ENCODE measurements around the gene BICRA. TPM values are rescaled to one million over a fixed set of nuclear protein-coding genes. Genes with fewer than 3 reads are reported as not detected.
"Not testable (repeated sequence)": the region's sequence is repeated elsewhere in the genome, so short reads cannot be mapped to it uniquely, and the experiment has no call there.

The BICRA gene
- total RNA-seq, 3 donors from 2014 or later, result 4.2 to 8.3 (median 7.5) TPM

DNA sequence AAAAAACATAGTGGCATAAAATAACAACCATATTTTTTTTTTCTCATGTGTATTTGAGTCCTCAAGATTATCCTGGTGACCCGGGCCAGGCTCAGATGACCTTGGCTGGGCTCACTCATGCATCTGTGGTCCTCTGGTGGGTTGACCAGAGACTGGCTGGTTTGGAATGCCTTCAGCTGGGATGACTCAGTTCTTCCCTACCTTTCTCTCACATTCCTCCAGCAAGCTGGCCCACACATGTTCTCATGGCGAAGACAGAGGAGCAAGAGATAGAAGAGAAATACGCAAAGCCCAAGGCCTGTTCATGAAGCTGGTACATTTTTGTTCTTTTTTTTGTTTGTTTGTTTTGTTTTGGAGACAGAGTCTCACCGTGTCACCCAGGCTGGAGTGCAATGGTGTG, 21.6 kb upstream of the BICRA start:
- Histone ChIP-seq H3K27ac (no peak overlapping the region), H3K4me1 (no peaks in the 10 kb centered on the region), H3K27me3 (no peaks in the 10 kb centered on the region), H3K4me3 (no peak overlapping the region), H3K9me3 (no peaks in the 10 kb centered on the region), H3K36me3 (no peaks in the 10 kb centered on the region)
- no peak for DNase-seq (ENCODE audit: low spot score in 2 of 2)
- TF ChIP-seq POLR2AphosphoS5 (IDR thresholded peaks at IDR 0.05) (no peak), POLR2A (IDR thresholded peaks at IDR 0.05) (no peak)
- intact Hi-C loops (cut with DNase I; ENCODE audit: low total_unique reads), result no loop called here

DNA sequence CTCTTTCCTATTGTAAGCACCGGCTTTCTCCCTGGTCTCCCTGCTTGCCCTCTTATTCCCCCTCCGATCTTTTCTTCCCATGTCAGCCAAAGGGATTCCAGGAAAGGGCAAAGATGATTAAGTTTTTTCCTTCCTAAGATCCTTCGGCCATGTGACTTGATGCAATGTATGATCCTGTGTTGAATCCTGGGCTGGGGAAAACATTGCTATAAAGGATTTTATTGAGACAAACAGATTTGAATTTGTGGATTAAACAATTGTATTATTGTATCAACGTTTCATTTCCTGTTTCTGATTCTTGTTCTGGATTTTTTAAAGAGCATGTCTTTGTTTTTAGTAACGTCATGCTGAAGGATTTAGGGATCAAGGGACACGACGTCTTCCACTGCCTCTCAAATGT, 19.1 kb upstream of the BICRA start:
- Histone ChIP-seq H3K27me3 (no peaks in the 10 kb centered on the region), H3K36me3 (no peaks in the 10 kb centered on the region), H3K9me3 (no peaks in the 10 kb centered on the region), H3K4me1 (no peaks in the 10 kb centered on the region), H3K27ac (peak overlapping the region in 1 of 2 donors; percentile 67), H3K4me3 (no peak overlapping the region)
- no peak for DNase-seq (ENCODE audit: low spot score in 2 of 2)
- TF ChIP-seq, protein P1, sequence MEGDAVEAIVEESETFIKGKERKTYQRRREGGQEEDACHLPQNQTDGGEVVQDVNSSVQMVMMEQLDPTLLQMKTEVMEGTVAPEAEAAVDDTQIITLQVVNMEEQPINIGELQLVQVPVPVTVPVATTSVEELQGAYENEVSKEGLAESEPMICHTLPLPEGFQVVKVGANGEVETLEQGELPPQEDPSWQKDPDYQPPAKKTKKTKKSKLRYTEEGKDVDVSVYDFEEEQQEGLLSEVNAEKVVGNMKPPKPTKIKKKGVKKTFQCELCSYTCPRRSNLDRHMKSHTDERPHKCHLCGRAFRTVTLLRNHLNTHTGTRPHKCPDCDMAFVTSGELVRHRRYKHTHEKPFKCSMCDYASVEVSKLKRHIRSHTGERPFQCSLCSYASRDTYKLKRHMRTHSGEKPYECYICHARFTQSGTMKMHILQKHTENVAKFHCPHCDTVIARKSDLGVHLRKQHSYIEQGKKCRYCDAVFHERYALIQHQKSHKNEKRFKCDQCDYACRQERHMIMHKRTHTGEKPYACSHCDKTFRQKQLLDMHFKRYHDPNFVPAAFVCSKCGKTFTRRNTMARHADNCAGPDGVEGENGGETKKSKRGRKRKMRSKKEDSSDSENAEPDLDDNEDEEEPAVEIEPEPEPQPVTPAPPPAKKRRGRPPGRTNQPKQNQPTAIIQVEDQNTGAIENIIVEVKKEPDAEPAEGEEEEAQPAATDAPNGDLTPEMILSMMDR (IDR thresholded peaks at IDR 0.05), result no peak
- TF ChIP-seq POLR2AphosphoS5 (IDR thresholded peaks at IDR 0.05), result no peak
- intact Hi-C loops (cut with DNase I; ENCODE audit: low total_unique reads), result no loop called here

DNA sequence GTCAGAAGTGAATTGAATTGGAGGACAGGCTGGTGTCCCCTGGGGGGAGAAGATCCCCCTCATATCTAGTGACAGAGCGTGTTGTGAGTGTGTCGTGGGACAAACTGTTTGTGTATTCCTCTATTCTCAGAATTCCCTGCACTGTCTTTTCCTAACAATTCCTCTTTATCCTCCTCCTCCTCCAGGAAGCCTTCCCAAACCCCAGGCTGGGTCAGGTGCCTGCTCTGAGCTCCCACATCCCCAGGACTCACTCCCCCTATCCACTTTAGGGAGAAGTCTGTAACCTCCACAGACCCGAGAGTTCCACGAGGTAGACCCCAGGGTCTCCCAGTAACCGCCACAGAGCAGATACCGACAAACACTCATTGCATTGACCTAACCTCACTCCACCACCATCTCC, 15.1 kb upstream of the BICRA start:
- H3K27ac ChIP-seq, result no peak overlapping the region
- intact Hi-C loops (cut with DNase I; ENCODE audit: low total_unique reads), result no loop called here
- H3K27me3 ChIP-seq, result no peaks in the 10 kb centered on the region
- no peaks in the 10 kb centered on the region for H3K36me3 ChIP-seq
- H3K9me3 ChIP-seq, result no peaks in the 10 kb centered on the region
- H3K4me3 ChIP-seq, result no peak overlapping the region
- H3K4me1 ChIP-seq, result no peaks in the 10 kb centered on the region
- no peak for DNase-seq (ENCODE audit: low spot score in 2 of 2)
- TF ChIP-seq, protein P1 (IDR thresholded peaks at IDR 0.05), result no peak
- TF ChIP-seq POLR2A (IDR thresholded peaks at IDR 0.05), result no peak
- no peak for TF ChIP-seq POLR2AphosphoS5 (IDR thresholded peaks at IDR 0.05)

DNA sequence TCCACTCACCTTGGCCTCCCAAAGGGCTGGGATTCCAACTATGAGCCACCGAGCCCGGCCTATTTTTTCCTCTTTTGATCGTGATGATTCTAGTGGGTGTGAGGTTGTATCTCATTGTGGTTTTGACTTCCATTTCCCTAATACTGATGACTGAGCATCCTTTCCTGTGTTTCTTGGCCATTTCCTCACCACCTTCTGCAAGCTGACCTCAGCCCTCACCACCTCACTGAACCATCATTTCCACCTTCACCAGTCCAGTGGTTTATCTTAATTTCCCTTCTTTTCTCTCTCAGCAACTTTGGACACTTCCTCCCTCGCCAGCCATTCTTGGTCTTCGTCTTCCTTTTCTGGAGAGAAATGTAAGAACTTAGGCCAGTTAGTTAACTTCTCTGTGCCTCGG, 13.0 kb upstream of the BICRA start:
- no peak overlapping the region for H3K27ac ChIP-seq
- no peaks in the 10 kb centered on the region for H3K4me1 ChIP-seq
- intact Hi-C loops (cut with DNase I; ENCODE audit: low total_unique reads), result no loop called here
- TF ChIP-seq POLR2A (IDR thresholded peaks at IDR 0.05), result no peak
- TF ChIP-seq, protein P1 (IDR thresholded peaks at IDR 0.05), result no peak
- no peak for TF ChIP-seq POLR2AphosphoS5 (IDR thresholded peaks at IDR 0.05)
- H3K4me3 ChIP-seq, result no peak overlapping the region
- H3K27me3 ChIP-seq, result no peaks in the 10 kb centered on the region
- DNase-seq (ENCODE audit: low spot score in 2 of 2), result no peak
- no peaks in the 10 kb centered on the region for H3K36me3 ChIP-seq
- H3K9me3 ChIP-seq, result no peaks in the 10 kb centered on the region

DNA sequence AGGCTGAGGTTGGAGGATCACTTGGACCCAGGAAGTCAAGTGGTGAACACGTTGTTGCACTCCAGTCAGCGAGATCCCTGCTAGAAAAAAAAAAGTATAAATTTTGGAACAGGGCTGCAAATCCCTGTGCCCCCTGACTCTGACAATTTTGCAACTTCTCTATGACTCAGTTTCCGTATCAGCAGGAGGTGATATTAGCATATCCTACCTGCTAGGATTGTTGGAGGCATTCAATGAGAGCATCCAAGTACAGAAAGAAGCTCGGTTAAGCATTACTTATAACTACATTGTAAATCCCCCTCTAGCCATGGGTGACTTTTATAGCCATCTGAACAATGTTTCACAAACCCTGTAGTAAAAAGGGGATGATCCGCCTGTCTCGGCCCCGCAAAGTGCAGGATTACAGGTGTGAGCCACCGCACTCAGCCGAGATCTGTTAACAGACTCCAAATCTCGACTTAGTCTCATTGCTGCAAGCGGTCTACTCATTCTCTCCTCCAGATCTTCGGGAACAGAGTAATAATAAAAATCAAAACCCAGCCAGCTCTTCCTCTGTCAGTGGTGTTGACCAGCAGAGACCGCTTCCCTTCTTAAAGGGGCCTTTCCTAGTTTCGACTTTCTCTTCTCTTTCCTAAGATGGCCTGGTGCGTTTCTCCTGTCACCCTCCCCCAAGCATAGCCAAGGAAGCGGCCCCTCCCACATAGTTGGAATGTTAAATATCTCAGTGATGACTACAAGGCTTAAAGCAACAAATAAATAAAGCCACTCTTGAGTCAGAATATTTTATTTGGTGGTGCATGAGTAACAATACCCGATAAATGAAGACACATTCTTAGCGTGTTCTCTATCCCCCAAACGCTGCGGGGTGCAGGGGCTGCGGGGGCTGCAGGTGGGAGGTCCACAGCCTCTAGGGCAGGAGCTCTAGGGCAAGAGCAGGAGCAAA, 10.3 kb upstream of the BICRA start:
- Histone ChIP-seq H3K27ac (peak overlapping the region; percentile 73 to 88), H3K36me3 (no peaks in the 10 kb centered on the region), H3K4me3 (peak overlapping the region; percentile 30 to 79 (median 65)), H3K27me3 (no peaks in the 10 kb centered on the region), H3K4me1 (no peaks in the 10 kb centered on the region), H3K9me3 (no peaks in the 10 kb centered on the region)
- intact Hi-C loops (cut with DNase I; ENCODE audit: low total_unique reads), result no loop called here
- TF ChIP-seq POLR2AphosphoS5 (IDR thresholded peaks at IDR 0.05), result peak in 1 of 3 donors; percentile 10
- TF ChIP-seq, protein P1 (IDR thresholded peaks at IDR 0.05), result no peak
- peak in 1 of 2 donors; percentile 69 for DNase-seq (ENCODE audit: low spot score in 2 of 2)

DNA sequence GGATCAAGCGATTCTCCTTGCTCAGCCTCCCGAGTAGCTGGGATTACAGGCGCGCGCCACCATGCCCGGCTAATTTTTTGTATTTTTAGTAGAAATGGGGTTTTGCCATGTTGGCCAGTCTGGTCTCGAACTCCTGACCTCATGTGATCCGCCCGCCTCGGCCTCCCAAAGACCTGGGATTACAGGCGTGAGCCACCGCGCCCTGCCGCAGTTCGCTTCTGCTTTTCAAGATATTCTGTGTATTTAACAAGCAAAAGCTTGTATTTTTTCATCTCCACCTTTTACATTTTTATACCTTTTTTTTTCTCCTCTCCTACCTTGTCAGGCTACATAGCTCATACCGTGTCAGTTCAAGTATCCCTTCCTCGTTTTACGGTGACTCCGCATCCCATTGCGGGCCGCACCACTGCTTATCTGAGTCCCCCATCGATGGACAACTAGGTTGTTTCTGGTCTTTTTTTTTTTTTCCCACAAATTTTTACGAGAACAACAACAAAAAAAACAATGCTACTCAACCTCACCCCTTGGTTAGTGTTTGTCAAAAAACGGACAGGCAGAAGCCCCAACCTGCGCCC, 9.2 kb upstream of the BICRA start:
- H3K36me3 ChIP-seq; H3K9me3 ChIP-seq; DNase-seq (ENCODE audit: low spot score in 2 of 2); H3K4me1 ChIP-seq; intact Hi-C loops (cut with DNase I; ENCODE audit: low total_unique reads); H3K27me3 ChIP-seq: not testable (repeated sequence)
- Histone ChIP-seq H3K27ac (peak overlapping the region; percentile 79 to 88), H3K4me3 (peak overlapping the region; percentile 49 to 79 (median 65))
